Measurements from ENCODE around the gene DYRK4.

Gene DYRK4

GRCh38 chr12:4563336-4563735 is 1.3 kb downstream of the DYRK4 start:
- in situ Hi-C loops (cut with HindIII; ENCODE audit: low sequenced_read_pairs): no loop called here

GRCh38 chr12:4564818-4565217 is 2.8 kb downstream of the DYRK4 start:
- in situ Hi-C loops (cut with HindIII; ENCODE audit: low sequenced_read_pairs): no loop called here

DNA sequence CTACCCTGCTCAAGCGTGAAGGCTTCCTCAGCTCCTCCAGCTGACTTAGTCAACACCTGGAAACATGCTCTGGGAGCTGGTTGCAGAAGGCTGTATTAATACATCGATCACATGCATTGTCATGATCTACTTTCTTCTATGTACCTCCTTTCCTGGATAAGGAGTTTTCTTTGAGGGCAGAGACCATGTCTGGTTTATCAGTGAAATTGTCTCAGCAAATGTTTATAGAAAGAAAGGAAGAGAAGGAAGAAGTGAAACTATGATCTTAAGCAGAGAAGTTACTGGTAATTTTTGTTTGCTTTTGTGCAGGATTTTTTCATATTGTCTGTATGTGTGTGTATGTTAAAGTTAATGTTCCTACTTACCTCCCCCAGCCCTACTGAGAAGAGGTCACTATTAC is 4.5 kb downstream of the DYRK4 start:
- in situ Hi-C loops (cut with HindIII; ENCODE audit: low sequenced_read_pairs): no loop called here

GRCh38 chr12:4567073-4567881 is 5.3 kb downstream of the DYRK4 start:
- in situ Hi-C loops (cut with HindIII; ENCODE audit: low sequenced_read_pairs): no loop called here

DNA sequence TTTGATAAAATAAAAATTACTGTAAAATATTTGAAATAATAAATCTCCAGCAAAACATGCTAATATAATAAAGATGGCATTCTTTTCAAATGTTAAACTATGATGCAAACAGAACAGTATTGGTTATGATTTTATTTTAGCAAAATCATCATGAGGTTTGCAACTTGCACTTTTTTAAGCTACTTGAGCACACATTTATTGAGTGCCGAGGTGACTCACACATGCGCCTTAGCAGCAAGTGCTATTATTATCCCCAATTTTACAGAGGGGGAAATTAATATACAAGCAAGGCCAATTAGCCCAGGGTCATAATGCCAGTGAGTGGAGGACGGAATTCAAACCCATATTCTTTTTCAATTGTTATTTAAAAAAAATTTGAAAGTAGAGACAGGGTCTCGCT is 7.3 kb downstream of the DYRK4 start:
- in situ Hi-C loops (cut with HindIII; ENCODE audit: low sequenced_read_pairs): no loop called here

DNA sequence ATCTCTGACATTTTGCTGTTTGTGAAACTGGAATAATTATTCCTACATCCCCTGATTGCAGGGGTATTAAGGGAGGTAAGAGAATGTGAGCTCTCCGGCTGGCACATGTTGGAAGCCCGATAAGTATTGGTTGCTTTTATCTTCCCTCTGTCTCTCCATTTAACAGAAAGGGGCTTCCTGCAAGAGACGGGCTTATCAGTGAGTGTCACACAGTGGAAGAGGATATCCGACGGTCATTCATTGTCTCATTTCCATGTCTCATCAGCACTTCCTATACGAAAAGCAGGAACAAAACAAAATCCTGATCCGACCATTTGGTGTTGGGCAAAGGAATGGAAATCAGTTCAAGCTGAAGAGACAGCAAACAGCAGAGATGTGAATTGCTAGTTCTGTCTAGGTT is 10.7 kb downstream of the DYRK4 start:
- in situ Hi-C loops (cut with HindIII; ENCODE audit: low sequenced_read_pairs): no loop called here

GRCh38 chr12:4579305-4580102 is 17.5 kb downstream of the DYRK4 start:
- in situ Hi-C loops (cut with HindIII; ENCODE audit: low sequenced_read_pairs): no loop called here

- in situ Hi-C loops (cut with HindIII; ENCODE audit: low sequenced_read_pairs): no loop called here
Observed at GRCh38 chr12:4580281-4580688, 18.3 kb downstream of the DYRK4 start.

- in situ Hi-C loops (cut with HindIII; ENCODE audit: low sequenced_read_pairs): no loop called here
Observed at GRCh38 chr12:4584281-4584680, 22.3 kb downstream of the DYRK4 start.

- in situ Hi-C loops (cut with HindIII; ENCODE audit: low sequenced_read_pairs): no loop called here
Observed at GRCh38 chr12:4584896-4585295, 22.9 kb downstream of the DYRK4 start.

GRCh38 chr12:4586500-4586899 is 24.5 kb downstream of the DYRK4 start:
- in situ Hi-C loops (cut with HindIII; ENCODE audit: low sequenced_read_pairs): no loop called here

DNA sequence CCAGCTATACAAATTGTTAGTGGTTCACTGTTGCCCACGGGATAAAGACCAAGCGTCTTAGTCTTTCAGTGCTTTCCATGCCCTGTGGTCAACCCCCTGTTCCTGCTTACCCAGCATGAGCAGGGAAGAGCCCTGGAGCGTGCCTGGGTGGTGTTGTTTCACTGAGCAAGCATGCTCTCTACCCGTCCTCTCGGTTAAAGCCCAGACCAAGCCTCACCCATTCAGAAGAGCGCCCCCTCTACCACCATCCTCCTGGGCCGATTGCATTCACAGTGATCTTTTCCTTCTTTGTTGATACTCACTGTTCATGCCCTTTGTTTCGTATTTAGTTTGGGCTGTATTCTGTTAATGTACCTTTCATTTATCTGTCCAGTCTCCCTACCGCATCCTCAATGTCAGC is 25.1 kb downstream of the DYRK4 start:
- in situ Hi-C loops (cut with HindIII; ENCODE audit: low sequenced_read_pairs): no loop called here

DNA sequence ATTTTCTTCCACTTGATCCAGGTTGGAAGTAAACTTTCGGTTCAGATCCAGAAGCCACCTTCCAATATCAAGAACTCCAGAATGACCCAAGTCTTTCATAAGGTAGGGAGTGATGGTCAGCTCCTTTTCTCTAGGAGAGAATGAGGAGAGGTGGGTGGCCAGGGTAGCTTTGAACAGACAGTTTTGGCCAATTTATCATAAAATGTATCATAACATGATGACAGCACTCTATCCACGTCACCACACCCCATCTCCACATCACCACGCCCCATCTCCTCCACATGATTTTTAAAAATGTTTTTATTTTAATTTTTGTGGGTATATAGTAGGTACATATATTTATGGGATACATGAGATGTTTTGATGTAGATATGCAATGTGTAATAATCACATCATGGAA is 26.9 kb downstream of the DYRK4 start:
- in situ Hi-C loops (cut with HindIII; ENCODE audit: low sequenced_read_pairs): no loop called here

DNA sequence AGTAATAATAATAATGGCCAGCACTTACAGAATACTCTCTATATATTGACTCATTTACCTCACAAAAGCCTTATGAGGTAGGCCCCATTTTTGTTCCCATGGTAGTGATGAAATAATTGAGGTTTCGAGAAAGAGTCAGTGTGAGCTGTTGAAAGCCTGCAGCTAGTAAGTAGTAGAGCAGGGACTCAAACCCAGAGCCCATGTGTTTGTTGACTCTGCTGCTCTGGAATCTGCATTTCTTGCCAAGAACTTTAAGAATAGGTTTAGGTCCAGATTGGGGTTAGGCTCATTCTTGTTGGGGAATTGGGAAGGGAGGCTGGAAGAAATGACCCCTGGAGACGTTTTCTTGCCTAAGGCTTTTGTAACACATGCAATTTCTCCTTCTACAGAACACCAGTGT is 27.9 kb downstream of the DYRK4 start:
- in situ Hi-C loops (cut with HindIII; ENCODE audit: low sequenced_read_pairs): no loop called here

DNA sequence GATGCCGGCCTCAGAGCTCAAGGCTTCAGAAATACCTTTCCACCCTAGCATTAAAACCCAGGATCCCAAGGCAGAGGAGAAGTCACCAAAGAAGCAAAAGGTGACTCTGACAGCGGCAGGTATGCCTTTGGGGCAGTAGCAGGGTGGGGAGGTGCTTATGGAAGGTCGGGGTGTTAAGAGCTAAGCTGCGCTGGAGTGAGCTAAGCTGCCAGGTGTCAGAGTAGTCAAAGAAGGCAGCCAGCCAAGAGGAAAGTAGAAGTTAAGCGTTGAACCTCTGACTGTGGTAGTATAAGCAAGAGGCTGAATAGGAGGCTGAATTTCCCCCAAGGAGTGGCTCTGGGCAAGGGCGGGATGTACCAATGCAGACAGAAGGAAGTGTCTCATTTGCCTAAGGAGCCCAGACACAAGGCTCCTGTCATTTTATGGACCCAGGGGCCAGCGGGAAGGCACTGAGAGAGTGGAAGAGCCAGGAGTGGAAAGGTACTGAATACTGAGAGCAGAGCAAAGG is 29.2 kb downstream of the DYRK4 start:
- in situ Hi-C loops (cut with HindIII; ENCODE audit: low sequenced_read_pairs): no loop called here

GRCh38 chr12:4595881-4596280 is 33.9 kb downstream of the DYRK4 start:
- in situ Hi-C loops (cut with HindIII; ENCODE audit: low sequenced_read_pairs): no loop called here

DNA sequence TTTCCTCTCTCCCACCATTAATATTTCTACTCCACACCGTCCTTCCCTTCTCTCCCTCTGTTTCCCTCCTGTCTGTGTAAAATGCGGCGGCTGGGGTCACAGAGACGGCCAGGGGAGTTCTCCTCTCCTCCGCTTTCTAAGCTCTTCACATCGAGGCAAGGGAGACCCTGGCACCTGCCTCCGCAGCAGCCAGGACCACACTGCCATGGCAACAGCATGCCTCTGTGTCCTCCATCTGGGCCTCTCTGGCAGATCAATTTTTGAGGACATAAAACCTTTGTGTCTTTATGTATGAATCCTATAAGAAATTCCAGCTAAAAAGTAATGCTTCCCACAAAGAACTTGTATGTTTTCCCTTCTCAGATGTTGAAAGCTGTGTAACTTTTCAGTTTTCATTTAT is 41.4 kb downstream of the DYRK4 start:
- in situ Hi-C loops (cut with HindIII; ENCODE audit: low sequenced_read_pairs): no loop called here

- in situ Hi-C loops (cut with HindIII; ENCODE audit: low sequenced_read_pairs): no loop called here
Observed at GRCh38 chr12:4603946-4604345, 41.9 kb downstream of the DYRK4 start.

GRCh38 chr12:4604684-4605193 is 42.7 kb downstream of the DYRK4 start:
- in situ Hi-C loops (cut with HindIII; ENCODE audit: low sequenced_read_pairs): no loop called here

GRCh38 chr12:4607056-4607455 is 45.0 kb downstream of the DYRK4 start:
- in situ Hi-C loops (cut with HindIII; ENCODE audit: low sequenced_read_pairs): no loop called here

DNA sequence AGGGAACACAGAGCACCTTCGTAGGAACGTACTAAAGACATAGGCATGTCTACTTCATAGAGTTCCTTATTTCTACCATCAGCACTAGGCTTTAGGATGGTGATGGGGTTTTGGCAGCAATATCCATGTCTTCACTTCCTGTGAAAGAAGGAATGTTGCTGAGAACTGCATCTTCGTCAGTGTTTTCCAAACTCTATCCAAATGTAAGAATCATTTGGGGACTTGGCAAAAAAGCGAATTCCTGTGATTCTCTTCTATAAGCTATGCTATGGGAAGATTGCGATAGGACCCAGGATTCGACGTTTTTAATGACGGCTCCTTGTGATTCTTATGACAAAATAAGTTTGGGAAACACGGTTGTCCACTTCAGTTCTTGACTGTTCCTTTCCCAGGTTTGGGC is 47.1 kb downstream of the DYRK4 start:
- in situ Hi-C loops (cut with HindIII; ENCODE audit: low sequenced_read_pairs): no loop called here

GRCh38 chr12:4610481-4610880 is 48.5 kb downstream of the DYRK4 start:
- in situ Hi-C loops (cut with HindIII; ENCODE audit: low sequenced_read_pairs): no loop called here
